ENCODE measurements around the gene COMT.

Gene COMT

DNA sequence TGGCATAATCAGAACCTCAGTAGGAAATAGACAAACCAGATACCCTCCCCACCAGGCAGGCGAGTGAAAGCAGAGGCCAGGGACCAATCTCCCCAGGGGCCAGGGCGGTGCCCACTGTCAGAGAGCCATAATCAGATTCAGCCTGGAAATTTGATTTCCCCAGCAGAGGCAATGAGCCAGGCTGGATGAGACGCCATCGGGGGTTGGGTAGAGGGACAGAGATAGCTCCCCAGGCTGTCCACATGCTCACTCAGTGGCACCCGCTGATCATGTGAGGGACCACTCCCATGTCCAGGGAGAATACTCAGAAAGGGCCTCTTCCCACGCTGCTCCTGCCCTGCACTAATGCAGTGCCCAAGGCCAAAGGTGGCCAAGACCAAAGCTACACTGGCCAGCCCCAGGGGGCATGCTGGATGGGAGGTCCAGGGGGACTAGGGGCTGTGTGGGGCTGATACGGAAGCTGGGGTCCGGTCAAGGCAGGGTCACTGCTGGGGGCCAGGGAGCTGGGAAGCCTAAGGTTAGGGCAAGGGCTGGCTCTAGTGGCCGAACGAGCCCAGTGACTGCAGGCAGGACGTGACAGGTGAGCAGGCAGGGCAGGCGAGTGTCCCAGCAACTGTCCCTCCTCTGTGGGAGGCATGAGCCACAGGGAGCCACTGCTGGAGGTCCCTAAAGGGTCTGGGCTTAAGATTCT, 55.3 kb downstream of the COMT start:
- no peak for DNase-seq

DNA sequence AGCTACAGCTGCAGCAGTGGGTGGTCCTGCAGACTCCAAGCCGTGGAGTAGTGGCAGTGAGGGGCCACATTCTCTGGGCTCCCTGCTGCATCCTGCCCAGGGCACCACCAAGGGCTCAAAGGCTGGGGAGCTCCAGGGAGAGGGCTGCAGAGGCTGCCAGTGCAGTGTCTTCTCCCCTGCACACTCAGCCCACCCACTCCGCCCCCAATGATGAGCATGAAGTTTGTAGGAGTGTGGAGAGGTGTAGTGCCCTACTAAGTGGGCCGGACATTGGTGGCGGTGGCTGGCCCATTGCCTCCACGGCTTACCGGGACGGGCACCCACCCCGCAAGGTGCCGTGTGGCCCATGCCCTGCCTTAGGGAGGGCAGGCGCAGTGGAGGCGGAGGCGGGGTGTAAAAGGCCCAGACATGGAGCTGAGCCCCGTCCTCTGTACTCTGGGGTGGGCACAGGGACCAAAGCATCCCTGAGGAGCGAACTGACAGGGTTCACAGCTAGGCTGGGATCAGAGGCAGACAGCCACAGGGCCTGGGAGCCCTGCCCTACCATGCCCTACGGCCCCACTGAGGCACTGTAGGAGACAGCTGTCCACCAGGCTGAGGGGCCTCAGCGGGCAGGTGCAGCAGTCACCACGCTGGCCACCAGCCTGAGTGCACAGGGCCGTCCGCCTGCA, 56.1 kb downstream of the COMT start:
- DNase-seq = no peak

DNA sequence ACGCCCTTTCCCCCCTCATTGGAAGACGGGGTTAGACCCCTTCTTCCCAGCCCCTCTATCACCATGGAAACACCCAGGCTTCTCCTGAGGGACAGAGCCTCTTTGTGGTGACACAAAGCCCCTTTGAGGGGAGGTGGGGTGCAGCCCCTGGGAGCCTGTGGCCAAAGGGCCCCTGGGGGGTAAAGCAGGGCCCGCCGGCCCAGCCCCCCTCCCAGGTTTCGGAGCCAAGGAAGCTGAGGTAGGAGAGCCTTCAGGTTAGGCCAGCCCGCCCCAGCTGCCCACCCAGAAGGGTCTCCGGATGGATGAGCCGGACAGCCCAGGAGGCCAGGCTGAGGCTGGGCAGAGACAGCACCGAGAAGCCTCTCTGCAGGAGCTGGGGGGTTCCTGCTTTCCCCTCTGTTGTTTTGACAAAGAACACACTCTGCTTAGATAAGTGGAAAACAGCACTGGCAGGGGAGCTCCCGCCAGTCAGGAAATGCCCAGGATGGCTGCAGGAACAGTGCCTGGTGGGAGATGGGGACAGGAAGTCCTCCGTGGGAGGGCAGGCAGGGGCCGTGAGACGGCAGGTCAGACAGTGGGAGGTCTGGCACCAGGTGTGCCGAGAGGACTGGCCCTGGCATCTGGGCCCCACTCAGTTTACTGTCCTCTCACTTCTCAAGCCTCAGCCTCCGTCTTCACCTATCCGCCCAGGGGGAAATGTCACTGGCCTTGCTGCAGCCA, 56.8 kb downstream of the COMT start:
- no peak for DNase-seq

DNA sequence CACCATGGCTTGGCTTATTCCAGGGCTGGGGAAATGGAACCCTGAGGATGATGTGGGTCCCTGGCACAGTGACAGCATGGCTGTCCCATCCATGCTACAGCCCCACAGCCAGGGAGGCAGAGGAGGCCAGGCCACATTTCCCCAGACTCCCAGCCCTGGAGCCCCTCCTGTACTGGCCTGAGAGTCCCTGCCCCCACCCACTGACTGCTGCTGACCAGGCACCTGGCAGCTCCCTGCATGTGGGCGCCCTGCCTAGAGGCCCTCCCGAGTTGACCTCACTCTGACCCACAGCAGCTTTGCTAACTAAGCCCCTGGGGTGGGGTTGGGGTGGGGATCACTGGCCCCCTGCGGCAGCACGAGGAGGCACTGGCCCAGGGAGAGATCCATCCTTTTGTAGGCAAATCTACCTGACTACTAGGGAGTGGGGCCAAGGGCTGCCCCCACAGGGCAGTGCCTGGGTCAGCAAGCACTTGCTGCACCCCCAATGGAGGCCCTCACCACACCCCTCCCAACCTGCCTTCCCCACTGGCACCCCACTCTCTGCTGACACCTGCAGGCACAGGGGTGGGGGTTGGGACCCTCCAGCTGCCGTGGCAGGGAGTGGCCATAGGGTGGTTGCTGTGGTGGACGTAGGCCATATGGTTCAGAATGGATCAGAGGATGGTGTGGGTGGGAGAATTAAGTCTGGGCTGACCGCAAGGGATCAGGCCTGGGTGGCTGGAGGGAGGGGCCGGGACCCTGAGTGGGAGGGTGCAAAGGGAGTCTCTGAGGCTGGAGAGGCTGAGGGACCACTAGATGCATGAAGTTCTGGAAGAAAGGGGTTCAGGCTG, 57.6 kb downstream of the COMT start:
- DNase-seq = no peak

DNA sequence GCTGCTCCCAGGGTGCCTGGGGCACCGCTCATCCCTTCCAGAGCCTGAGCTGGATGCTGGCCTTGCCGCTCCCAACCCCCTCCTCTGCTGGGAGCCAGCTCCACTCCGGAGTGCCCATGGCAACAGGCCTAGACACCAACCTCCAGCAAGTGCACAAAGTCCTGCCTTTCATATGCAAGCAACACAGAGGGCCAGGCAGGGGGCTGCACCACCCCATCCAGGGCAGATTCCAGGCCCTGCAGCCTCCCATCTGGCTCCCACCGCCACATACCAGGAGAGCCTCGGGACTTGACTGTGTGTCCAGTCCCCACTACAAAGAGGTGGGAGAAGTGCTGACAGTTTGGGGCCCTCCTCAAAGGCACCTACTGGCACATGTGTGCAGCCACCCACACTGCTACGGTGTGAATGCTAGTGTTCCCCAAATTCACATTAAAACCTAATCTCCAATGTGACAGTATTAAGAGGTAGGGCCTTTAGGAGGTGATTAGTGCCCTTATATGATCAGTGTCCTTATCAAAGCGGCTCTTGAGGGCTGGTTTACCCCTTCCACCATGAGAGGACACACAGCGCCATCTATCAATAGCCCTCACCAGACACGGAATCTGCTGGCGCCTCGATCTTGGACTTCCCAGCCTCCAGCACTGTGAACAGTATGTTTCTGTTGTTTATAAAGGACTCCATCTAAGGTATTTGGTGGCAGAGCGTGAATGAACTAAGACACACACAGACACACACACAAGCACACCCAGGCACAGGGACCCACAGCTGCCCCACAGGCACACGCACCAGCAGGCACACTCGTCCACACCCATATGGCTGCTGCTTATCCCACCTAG, 58.9 kb downstream of the COMT start:
- DNase-seq = no peak

DNA sequence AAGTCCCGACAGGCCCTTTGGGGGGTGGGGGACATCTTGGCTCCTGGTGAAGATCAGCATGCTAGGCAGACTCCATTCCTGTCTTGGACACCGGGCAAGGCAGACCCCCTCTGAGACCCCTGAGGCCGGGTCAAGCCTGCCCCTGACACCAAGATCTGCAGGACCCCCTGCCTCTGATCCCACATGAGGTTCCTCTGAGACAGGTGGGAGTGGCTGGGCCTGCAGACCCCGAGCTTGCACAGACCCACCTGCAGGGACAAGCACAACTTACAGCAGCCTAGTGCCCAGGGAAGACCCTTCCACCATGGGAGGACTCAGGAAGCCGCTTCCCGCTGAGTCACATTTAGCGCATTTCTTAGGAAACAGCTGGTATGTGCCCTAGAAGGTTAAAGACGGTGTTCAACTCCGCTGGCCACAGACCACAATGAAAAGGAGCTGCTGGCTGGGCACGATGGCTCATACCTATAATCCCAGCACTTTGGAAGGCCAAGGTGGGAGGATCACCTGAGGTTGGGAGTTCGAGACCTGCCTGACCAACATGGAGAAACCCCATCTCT, 59.6 kb downstream of the COMT start:
- no peak for DNase-seq

DNA sequence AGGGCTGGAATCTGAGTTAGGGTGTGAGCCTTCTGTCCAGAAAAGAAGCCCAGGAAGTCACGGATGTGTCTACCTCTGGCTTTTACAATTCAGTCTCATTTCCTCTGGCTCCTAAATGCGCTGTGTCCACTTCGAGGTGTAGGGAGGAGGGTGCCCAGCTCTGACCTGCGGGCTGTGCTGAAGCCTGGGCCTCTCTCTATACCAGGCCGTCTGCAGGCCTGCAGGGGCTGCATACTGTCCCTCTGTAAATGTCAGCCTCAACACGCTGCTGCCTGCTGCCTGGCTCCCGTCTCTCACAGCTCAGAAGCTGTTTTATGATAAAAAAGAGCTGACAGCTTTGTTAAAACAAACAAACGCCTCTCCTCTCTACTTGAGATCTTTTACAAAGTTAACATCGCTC, 60.6 kb downstream of the COMT start:
- no peak for DNase-seq

DNA sequence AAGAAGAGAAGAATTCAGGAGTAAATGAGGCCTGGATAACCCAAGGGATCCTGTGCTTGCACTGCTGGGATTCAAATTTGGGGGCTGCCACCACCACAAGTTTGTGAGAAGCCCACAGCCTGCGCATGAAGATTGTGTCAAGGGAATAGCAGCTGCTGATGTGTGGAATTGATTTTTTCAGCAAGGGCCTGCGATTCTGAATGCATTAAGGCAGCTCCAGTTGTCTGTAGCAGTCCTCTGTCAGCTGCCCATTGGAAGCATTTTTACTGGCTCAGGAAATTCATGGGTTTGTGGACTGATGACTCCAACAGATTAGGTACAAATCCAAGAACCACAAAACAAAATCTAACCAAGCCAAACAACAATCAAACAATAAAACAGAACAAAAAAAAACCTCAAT, 61.1 kb downstream of the COMT start:
- DNase-seq = no peak

DNA sequence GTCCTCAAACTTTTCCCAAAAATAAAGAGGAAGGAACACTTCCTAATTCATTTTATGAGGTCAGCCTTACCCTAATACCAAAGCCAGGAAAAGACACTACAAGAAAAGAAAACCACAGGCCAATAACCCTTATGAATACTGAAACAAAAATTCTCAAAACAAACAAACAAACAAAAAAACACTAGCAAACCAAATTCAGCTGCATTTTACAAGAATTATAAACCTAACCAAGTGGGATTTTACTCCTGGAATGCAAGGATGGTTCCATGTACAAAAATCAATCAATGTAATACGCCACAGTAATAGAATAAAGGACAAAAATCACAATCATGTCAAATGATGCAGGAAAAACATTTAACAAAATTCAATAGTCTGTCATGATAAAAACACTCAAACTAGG, 61.7 kb downstream of the COMT start:
- DNase-seq = no peak

DNA sequence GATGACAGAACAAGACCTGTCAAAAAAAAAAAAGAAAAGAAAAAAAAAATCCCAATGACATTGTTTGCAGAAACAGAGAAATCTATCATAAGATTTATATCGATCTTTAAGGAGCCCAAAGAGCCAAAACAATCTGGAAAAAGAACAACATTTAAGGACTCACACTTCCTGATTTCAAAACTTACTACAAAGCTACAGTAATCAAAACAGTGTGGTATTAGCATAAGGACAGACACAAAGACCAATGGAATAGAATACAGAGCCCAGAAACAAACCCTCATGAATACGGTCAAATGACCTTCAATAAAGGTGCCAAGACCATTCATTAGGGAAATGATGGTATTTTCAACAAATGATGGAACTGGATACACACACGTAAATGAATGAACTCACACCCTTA, 62.9 kb downstream of the COMT start:
- no peak for DNase-seq

DNA sequence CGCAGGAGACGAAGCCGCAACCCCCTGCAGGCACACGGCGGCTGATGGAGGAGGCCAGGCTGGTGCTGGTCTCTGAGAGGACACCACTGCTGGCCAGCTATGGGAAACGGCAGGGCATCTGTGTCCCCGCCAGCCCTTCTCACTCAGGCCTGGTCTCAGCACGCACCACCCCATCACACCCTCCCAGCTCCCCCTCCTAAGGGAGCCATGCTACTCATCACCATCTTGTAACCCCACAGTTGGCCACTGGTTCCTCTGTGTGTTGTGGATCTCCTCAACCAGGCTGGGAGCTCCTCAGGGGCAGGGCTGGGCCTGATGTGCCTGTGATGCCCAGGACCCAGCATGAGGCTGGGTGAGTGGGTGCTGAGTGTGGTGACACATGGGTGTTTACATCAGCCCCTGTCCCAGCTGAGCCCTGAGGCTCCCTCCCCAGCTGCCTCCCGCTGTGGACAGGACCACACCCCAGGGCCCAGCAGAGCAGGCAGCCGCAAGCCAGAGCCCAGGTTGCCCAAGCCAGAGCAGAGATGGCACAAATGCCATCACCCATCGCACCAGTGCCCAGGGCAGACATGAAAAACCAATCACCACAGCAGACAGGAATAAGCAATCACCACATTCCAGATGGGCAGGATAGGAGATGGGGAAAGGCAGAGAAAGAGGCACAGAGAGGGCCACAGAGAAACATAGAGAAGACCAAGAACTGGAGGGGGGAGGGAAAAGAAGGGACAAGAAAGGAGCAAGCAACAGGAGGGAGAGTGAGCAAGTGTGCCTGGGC, 66.8 kb downstream of the COMT start:
- DNase-seq = no peak

DNA sequence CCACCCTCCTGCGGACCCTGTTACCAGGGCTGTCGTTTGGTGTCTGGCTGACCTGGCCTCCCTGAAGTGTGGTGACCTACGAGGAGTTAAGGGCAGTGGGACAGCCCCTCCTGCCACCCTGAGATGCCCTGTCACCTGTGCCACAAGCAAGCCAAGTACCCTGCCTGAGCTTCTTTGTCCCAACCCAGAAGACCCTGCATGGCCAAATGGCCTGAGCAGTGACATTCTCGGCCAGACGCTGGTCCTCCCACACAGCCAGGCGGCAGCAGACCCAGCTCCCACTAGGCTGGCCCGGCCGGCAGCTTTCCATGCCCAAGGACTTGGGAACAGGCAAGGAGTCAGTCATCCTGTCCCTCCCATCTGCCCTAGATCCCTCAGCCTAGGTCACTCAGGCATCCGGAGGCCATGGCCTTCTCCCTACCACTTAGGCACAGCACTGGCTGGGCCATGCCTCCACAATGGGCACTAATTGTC, 67.5 kb downstream of the COMT start:
- no peak for DNase-seq

DNA sequence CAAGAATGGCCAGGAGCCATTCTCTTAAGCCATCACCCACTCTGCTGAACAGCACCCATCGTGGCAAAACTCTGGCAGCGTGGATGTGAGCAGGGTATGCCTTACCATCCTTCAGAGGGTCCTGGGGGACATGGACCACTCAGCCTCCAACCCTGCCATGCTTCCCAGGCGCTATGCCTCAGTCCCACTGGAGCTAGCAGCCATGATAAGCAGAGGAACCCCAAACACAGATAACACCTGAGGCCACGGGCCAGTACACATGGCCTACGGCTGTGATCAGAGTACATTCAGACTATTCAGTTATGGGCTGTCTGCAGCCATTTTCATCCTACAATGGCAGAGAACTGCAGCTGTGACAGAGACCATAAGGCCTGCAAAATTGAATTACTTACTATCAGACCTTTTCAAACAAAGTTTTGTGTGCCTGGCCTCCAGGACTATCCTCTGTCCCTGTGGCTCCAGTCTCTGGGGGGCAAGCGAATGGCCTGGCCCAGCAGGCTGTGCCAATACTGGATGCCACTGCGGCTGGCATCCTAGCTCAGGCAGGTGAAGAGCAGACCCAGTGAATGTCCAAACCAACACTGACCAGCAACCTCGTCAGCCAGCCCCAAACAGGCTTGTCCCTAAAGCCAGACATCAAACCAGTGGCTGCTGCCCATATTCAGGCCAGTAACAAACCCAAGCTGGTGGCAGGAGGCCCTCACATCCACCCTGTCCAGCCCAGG, 68.2 kb downstream of the COMT start:
- DNase-seq = no peak

DNA sequence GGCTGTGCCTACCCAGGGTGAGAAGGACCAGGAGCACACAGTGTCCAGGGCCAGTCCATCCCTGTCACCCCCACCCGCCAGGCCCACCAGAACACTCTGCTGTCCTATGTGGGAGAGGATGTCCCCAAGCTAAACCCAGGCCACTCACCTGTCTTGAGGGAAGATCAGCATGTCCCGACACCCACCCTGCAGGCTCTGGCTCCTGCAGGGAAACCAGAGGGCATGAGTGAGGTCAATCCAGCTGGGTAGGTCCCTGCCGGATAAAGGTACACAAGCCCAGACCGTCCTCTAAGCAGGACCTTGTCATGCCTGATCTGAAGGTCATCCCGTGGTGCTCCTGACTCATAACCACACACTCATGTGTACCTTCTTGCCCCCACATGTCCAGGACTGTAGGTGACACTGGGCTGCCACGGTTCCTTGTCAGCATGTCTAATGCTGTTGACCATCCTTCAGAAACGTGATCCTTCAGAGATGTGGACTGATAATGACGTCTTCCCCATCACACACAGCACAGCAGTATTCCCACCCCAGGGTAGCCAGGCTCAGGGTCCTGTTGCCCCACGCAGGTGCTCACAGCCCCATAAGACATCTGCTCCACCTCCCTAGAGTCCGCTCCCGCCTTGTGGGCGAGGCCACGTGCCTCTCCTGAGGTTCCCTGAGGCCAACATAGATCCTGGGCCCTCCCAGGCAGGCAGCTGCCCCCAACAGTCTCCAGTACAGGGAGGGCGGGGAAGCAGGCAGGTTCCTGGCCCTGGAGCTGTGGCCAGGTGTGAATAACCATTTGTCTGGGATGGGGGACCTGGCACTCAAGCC, 68.9 kb downstream of the COMT start:
- no peak for DNase-seq

DNA sequence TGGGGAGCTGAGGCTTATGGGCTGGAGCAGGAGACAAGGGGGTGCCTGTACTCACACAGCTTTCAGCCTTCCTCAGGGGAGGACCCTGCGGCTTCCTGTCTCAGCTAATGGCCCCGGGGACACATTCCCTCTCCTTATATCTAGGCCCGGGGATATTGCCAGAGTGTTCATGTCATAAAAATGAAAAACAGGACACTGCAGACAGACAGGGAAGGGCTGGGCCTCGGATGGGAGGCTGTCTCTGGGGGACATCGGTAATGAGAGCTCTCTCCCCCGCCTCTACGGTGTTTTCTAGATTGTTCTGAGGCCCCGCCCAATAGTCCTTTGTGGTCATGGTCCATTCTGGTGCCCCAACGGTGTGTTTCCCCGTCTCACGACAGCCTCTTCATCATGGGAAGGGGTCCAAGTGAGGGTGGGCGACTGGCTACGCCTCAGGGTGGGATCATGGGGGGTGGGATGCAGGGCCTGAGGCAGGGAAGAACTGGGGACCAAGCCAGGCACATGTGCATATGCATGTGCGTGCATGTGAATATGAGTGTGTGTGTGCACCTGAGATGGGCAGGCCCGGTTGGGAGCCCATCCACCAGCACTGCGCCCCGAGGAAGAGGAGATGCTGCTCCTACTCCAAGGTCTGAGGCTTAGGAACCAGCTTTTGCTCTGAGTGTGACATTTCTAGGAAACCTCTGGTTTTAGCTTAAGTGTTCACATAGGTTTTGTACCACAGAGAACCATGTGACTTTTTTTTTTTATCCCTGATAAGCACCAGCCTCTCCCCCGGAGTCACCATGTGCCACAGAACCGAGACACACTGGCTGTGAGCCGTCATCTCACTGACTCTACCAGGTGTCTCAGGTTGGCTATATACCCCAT, 69.8 kb downstream of the COMT start:
- no peak for DNase-seq

DNA sequence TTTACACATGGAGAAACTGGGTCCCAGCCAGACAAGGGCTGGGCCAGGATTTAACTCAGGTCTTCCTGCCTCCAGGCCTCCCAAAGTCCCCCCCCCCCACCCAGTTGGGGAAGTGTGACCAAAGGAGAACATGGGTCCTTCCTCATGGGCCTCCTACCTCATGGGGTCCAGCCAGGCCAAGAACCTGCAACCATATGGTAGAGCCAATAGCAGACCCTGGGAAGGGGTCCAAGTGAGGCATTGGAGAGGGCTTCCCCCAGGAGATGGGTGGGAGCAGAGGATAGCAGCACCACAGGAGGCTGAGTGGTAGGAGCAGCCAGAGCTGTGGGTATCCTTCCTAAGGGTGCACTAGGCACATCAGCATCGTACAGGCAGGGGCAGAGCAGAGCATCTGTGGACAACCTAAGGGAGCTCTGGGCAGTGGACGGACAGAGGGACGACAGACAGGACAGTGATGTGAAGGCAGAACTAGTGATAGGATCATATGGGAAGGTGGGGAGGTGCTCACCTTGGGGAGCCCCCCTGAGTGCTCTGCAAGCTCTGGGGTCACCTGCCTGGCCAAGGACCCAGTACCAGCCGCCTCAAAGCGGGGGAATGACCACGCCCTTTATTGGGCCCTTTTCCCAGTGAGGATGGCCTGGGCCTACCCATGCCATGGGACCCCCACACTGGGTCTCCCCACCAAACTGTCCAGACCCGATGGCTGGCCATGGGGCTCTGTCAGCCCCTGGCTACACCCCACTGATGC, 70.6 kb downstream of the COMT start:
- DNase-seq = no peak

DNA sequence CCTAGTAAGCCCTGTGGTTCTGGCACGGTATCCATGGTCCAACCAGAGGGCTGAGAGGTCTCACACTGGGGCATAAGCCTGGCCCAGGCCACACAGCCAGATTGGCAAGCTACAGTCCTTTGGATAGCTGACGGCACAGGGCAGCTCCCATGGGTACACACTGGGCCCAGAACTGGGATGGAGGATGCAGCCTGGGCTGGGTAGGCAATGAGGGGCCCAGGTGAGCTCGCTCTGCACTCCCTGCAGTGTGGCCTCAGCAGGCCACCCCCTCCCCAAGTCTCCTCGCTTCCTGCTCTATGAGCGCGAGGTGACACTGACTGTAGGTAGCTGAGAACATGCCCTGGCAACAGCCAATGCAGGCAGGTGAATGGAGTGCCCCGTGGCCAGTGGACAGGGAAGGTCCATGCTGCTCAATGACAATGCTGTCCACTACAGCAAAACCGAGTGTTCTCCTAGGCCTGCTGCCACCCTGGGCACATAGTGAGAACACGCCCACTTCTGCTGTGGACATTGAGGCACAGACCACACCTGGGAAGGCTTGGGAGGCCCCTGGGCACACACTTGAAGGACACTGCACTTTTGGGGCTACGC, 71.3 kb downstream of the COMT start:
- DNase-seq = no peak

Data from fibroblast of skin of abdomen (primary cell).